Dendritic cell treated with granulocyte-macrophage colony-stimulating factor and Interleukin-4, amounts not matched to agents 40 ng/mL and 50 ng/mL, for 4 days (primary cell): ENCODE data around the gene GFRA4.

Experiments used
- H3K27ac Mint-ChIP-seq: one replicate; pipeline ENCODE4 v1.8.0; 2022; ENCODE audit warnings: mild to moderate bottlenecking, mixed read lengths
- H3K27me3 Mint-ChIP-seq: one replicate; pipeline ENCODE4 v1.8.0; 2022; ENCODE audit warnings: mild to moderate bottlenecking, mixed read lengths
- H3K36me3 Mint-ChIP-seq: one replicate; pipeline ENCODE4 v1.8.0; 2022; ENCODE audit warnings: low read depth, mixed read lengths
- H3K4me1 Mint-ChIP-seq: one replicate; pipeline ENCODE4 v1.8.0; 2022; ENCODE audit warnings: low read depth, mixed read lengths
- H3K4me3 Mint-ChIP-seq: one replicate; pipeline ENCODE4 v1.8.0; 2022; ENCODE audit warnings: mild to moderate bottlenecking, moderate library complexity, mixed read lengths
- H3K9me3 Mint-ChIP-seq: one replicate; pipeline ENCODE4 v1.8.0; 2022; ENCODE audit warnings: mixed read lengths
- intact Hi-C: fragments of 100-400 bp; cut with micrococcal nuclease; formaldehyde crosslinking; loops from one replicate; pipeline ENCODE4 v1.15.0; 2022

GFRA4 gene

GRCh38 chr20:3674447-3674846 is 11.2 kb upstream of the GFRA4 start:
- Mint-ChIP-seq H3K9me3 (no peaks in the 10 kb centered on the region), H3K36me3 (no peaks in the 10 kb centered on the region), H3K27me3 (peaks cover 86% of the 10 kb centered on the region), H3K27ac (no peak overlapping the region), H3K4me3 (no peak overlapping the region), H3K4me1 (peaks cover 14% of the 10 kb centered on the region)
- intact Hi-C loops, result no loop called here

- Mint-ChIP-seq H3K27ac (no peak overlapping the region), H3K4me3 (peak overlapping the region; percentile 36), H3K4me1 (peaks cover 14% of the 10 kb centered on the region), H3K27me3 (peaks cover 85% of the 10 kb centered on the region), H3K36me3 (no peaks in the 10 kb centered on the region), H3K9me3 (no peaks in the 10 kb centered on the region)
- intact Hi-C loops, result no loop called here
These were observed 10.2 kb upstream of the GFRA4 start for GRCh38 chr20:3673221-3674070.

DNA sequence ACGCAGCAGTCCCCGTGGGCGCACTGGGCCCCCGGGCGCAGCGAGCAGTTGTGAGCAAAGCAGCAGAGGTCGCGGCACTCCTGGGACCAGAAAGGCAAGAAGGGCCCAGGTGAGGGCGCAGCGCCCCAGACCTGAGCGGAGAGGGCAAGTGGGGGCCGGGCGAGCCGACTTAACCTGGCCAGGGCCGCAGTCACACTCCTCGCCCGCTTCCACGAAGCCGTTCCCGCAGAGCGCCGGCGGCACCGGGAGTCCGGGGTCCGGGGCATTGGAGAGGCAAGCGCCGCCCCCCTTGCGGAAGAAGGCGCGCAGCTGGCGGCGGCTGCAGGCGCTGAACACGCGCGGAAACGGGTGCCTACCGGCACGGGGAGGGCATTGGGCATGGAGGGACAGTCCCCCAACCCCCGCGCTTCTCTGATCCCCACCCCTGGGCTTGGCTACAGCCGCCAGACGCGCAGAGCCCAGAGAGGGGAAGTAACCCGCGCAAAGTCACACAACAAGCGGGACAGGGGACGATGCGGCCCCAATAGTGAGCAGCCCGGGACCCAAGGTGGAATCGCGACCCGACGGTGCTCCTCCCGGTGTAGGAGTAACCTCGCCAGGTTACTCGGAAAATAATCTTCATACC is 9.5 kb upstream of the GFRA4 start:
- Mint-ChIP-seq H3K4me3 (peak overlapping the region; percentile 36), H3K27ac (no peak overlapping the region), H3K27me3 (peaks cover 79% of the 10 kb centered on the region), H3K9me3 (no peaks in the 10 kb centered on the region), H3K36me3 (no peaks in the 10 kb centered on the region), H3K4me1 (peaks cover 14% of the 10 kb centered on the region)
- intact Hi-C loops, result no loop called here

- Mint-ChIP-seq H3K4me1 (peaks cover 12% of the 10 kb centered on the region), H3K4me3 (peak overlapping the region; percentile 36), H3K27ac (no peak overlapping the region), H3K9me3 (no peaks in the 10 kb centered on the region), H3K36me3 (no peaks in the 10 kb centered on the region), H3K27me3 (peaks cover 78% of the 10 kb centered on the region)
- intact Hi-C loops, result no loop called here
These were observed 8.9 kb upstream of the GFRA4 start for GRCh38 chr20:3671986-3672546.

- H3K4me1 Mint-ChIP-seq, result peaks cover 13% of the 10 kb centered on the region
- H3K9me3 Mint-ChIP-seq, result no peaks in the 10 kb centered on the region
- intact Hi-C loops, result no loop called here
- H3K27ac Mint-ChIP-seq, result no peak overlapping the region
- H3K4me3 Mint-ChIP-seq, result no peak overlapping the region
- no peaks in the 10 kb centered on the region for H3K36me3 Mint-ChIP-seq
- peaks cover 68% of the 10 kb centered on the region for H3K27me3 Mint-ChIP-seq
These were observed 7.7 kb upstream of the GFRA4 start for GRCh38 chr20:3670945-3671344.

DNA sequence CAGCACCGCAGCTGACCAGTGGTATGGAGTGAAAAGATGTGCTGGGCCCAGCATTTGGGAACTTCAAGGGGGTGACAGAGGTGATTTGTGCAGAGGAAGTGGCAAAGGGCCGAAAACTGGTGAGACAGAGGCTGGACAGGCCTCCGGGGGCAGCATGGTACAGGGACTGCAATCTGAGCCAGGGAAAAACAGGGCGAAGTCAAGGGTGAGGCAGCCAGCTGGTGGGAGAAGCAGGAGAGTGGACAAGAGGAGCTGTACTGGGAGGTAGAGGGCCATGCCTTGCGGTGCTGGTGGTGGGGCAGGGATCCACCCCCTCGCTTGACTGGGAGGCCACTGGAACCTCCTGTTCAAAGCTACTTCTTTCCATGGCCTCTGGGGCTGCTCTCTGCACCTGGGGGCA is 7.3 kb upstream of the GFRA4 start:
- intact Hi-C loops, result no loop called here
- no peaks in the 10 kb centered on the region for H3K9me3 Mint-ChIP-seq
- no peak overlapping the region for H3K4me3 Mint-ChIP-seq
- H3K27ac Mint-ChIP-seq, result no peak overlapping the region
- no peaks in the 10 kb centered on the region for H3K36me3 Mint-ChIP-seq
- H3K4me1 Mint-ChIP-seq, result peaks cover 16% of the 10 kb centered on the region
- H3K27me3 Mint-ChIP-seq, result peaks cover 65% of the 10 kb centered on the region

DNA sequence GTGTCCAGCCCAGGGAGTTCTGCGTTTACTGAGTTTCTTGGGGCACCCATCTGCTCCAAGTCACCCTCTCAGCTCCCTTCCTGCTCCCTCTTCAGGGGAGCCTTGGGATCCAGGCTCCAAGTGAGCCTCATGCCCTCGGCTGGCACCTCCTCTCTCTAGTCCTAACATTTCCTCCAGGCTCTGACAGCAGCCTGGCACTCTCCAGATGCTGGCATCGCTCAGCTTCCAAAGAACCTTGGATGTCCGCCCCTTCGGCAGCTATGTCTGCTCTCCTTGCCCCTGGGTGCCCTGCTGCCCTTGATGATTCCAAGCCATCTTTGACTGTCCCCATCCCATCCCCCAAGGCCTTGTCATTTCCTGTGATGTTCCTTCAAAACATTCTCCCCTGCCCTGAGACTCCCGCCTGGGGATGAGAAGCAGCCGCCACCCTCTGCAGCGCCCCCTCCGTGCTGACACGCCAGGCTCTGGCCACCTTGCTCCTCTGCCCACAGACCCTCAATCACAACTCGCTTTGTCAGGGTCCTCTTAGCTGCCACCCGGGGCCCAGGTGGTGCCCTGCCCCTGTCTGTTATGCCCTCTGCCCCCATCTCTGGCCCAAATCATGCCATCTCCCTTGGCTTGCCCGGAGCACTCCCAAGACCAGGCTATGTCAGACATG is 6.6 kb upstream of the GFRA4 start:
- Mint-ChIP-seq H3K4me3 (no peak overlapping the region), H3K36me3 (no peaks in the 10 kb centered on the region), H3K27me3 (peaks cover 60% of the 10 kb centered on the region), H3K27ac (no peak overlapping the region), H3K9me3 (no peaks in the 10 kb centered on the region), H3K4me1 (peaks cover 16% of the 10 kb centered on the region)
- intact Hi-C loops, result no loop called here

DNA sequence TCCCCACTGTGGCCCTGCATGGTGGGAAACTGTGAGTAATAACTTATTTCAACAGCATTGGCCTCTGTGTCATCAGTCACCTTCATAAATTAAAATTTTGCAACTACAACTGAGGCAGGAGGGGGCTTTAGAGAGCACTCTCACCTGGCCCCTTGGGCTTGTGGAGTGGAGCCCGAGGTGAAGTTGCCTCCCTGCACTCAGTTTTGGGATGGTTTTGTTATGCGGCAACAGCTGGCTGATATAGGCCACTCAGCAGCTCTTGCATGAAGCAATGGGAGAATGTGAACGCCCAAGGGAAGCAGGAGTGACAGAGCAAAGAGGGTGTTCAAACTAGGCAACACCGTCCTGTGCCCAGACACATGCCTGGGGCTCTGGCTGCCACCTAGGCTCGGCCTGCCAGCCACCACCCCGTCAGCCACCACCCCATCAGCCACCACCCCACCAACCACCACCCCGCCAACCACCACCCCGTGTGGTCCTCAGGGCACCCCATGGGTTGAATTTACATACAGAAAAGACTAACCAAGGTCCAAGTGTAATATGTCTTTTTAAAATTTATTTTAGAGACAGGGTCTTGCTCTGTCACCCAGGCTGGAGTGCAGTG is 4.3 kb upstream of the GFRA4 start:
- H3K36me3 Mint-ChIP-seq, result no peaks in the 10 kb centered on the region
- peaks cover 60% of the 10 kb centered on the region for H3K27me3 Mint-ChIP-seq
- intact Hi-C loops, result no loop called here
- peaks cover 15% of the 10 kb centered on the region for H3K4me1 Mint-ChIP-seq
- no peaks in the 10 kb centered on the region for H3K9me3 Mint-ChIP-seq
- no peak overlapping the region for H3K27ac Mint-ChIP-seq
- no peak overlapping the region for H3K4me3 Mint-ChIP-seq

GRCh38 chr20:3663858-3664257 is 659 bp upstream of the GFRA4 start:
- H3K27me3 Mint-ChIP-seq, result peaks cover 60% of the 10 kb centered on the region
- H3K4me3 Mint-ChIP-seq, result no peak overlapping the region
- H3K9me3 Mint-ChIP-seq, result no peaks in the 10 kb centered on the region
- H3K4me1 Mint-ChIP-seq, result peaks cover 19% of the 10 kb centered on the region
- intact Hi-C loops, result no loop called here
- H3K36me3 Mint-ChIP-seq, result no peaks in the 10 kb centered on the region
- no peak overlapping the region for H3K27ac Mint-ChIP-seq

DNA sequence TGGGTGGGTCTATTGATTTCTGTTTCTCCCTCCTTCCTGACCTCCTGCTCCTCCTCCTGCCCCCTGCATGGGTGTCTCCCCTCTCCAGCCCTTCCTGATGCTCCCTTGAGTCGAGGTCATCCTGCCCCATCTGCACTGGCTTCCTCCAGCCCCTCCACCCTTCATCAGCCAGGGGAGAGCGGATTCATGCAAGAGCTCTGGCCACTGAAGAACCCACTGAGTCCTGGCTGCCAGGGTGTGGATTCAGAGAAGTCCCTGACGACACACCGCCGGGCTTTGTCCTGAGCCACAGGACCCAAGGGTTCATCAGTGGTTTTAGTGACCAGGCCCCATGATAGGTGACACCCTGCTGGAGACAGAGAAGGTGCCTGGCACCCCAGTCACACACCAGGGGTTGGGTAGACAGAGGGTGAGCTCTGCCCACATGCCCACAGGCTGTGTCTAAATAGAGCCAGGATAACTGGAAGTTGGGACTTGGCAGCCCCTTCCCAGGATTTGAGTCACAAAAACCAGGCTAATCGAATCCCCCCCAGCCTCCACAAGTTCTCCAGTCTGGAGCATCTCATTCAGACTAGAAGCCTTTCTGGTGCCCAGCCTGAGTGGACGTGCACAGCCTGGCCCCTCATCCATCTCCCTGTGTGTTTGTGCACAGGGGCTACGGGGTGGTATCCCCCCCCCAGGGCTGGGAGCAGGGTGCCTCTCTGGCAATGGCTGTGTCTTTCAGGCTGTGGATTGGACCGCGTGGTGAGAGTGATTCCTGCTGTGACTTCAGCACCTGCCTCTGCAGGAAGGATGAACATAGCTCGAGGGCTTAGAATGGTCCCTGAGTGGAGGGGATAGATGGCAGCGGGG is 1.2 kb downstream of the GFRA4 start:
- Mint-ChIP-seq H3K4me3 (no peak overlapping the region), H3K36me3 (no peaks in the 10 kb centered on the region), H3K4me1 (peaks cover 25% of the 10 kb centered on the region), H3K9me3 (no peaks in the 10 kb centered on the region), H3K27ac (no peak overlapping the region), H3K27me3 (peaks cover 59% of the 10 kb centered on the region)
- intact Hi-C loops, result no loop called here

DNA sequence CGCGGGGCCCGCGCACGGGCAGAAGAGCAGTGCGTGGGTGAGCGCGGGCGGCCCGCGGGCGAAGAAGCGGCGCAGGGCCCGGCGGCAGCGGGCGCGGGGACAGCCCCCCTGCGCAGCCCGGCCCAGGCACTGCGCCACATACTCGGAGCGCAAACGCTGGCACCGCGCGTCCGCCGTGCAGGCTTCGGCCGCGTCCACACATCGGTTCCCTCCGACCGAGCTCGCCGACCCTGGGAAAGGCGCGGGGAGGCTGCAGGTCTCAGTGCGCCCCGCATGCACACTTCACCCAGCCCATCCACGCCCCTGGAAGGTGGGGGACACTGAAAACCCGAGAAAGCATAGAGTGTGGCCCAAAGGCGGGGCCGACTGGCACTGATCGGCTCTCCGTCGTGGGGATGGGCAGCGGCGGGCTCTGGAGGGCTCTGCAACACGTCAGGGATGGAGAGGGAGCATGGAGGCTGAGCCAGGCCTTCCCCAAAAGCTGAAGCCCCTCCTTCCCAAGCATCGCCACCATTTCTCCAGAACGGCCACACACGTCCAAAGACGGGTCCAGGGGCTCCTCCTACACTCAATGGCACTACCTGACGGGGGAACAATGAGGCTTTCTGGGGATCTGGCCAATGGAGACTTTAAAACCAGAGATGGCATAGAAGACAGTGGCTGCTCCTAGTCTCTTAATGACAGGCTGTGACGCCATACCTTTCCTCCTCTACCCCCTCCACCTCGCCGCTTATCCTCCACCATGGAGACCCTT is 2.0 kb downstream of the GFRA4 start:
- Mint-ChIP-seq H3K9me3 (no peaks in the 10 kb centered on the region), H3K27me3 (peaks cover 59% of the 10 kb centered on the region), H3K27ac (no peak overlapping the region), H3K36me3 (no peaks in the 10 kb centered on the region), H3K4me1 (peaks cover 23% of the 10 kb centered on the region), H3K4me3 (no peak overlapping the region)
- intact Hi-C loops, result no loop called here

GRCh38 chr20:3660262-3661059 is 2.7 kb downstream of the GFRA4 start:
- Mint-ChIP-seq H3K36me3 (no peaks in the 10 kb centered on the region), H3K4me1 (peaks cover 17% of the 10 kb centered on the region), H3K9me3 (no peaks in the 10 kb centered on the region), H3K27me3 (peaks cover 57% of the 10 kb centered on the region), H3K4me3 (no peak overlapping the region), H3K27ac (no peak overlapping the region)
- intact Hi-C loops, result no loop called here
